SK-N-SH treated with all-trans-retinoic acid at 6 μM for 48 hours (cell line): ENCODE data around the gene FBXO24.

Experiments used
- ARNTL ChIP-seq: fragments of 450-650 bp; formaldehyde crosslinking; IDR thresholded peaks from 2 replicates; pipeline ENCODE4 v1.5.0; 2020; ENCODE audit warnings: low read depth, mild to moderate bottlenecking, moderate library complexity, borderline replicate concordance
- ISL1 ChIP-seq: fragments of 250-450 bp; sonication (Bioruptor Pico); IDR thresholded peaks from 2 replicates; pipeline ENCODE4 v2.1.2; 2022; ENCODE audit warnings: mild to moderate bottlenecking, moderate library complexity
- PPARA ChIP-seq: fragments of 250-450 bp; sonication (Bioruptor Pico); IDR thresholded peaks from 2 replicates; pipeline ENCODE4 v1.5.0; 2020; ENCODE audit warnings: mild to moderate bottlenecking, borderline replicate concordance
- RARB ChIP-seq: fragments of 250-450 bp; sonication (Bioruptor Pico); IDR thresholded peaks from 2 replicates; pipeline ENCODE4 v1.8.0; 2021; ENCODE audit warnings: mild to moderate bottlenecking, moderate library complexity
- SNAI2 ChIP-seq: fragments of 250-450 bp; sonication (Bioruptor Pico); IDR thresholded peaks from 2 replicates; pipeline ENCODE4 v1.5.0; 2020; ENCODE audit warnings: mild to moderate bottlenecking, moderate library complexity
- ZC3H10 ChIP-seq: fragments of 250-450 bp; sonication (Bioruptor Pico); IDR thresholded peaks from 2 replicates; pipeline ENCODE4 v1.5.1; 2021; ENCODE audit warnings: mild to moderate bottlenecking, moderate library complexity
- ZFP30 ChIP-seq: fragments of 450-650 bp; formaldehyde crosslinking; IDR thresholded peaks from 2 replicates; pipeline ENCODE4 v1.5.0; 2022; ENCODE audit warnings: mild to moderate bottlenecking, moderate library complexity

- TF ChIP-seq ZFP30 (CRISPR knock-in tag) (no peak), PPARA (CRISPR knock-in tag) (no peak), RARB (CRISPR knock-in tag) (no peak), ZC3H10 (CRISPR knock-in tag) (no peak), SNAI2 (no peak), ISL1 (CRISPR knock-in tag) (no peak), ARNTL (no peak)
Observed at GRCh38 chr7:100577103-100577502, 9.0 kb upstream of the FBXO24 start.
